Chondrocyte (in vitro differentiated cells): ENCODE data around the gene SLPI. TPM values are rescaled to one million over a fixed set of nuclear protein-coding genes. Genes with fewer than 3 reads are reported as not detected.

Experiments used
- DNase-seq: peaks from one replicate; pipeline ENCODE4 v3.0.0; 2021; ENCODE audit warnings: mixed read lengths, low spot score
- H3K27ac Mint-ChIP-seq: one replicate; pipeline ENCODE4 v1.8.0; 2021; ENCODE audit warnings: mild to moderate bottlenecking, moderate library complexity, mixed read lengths; ENCODE audit not compliant: unreplicated experiment
- H3K27me3 Mint-ChIP-seq: 2 replicates; pipeline ENCODE4 v1.8.0; 2021; ENCODE audit warnings: low read depth, mixed read lengths
- H3K36me3 Mint-ChIP-seq: 2 replicates; pipeline ENCODE4 v1.8.0; 2021; ENCODE audit warnings: low read depth, mixed read lengths
- H3K4me1 Mint-ChIP-seq: 2 replicates; pipeline ENCODE4 v1.8.0; 2021; ENCODE audit warnings: low read depth, mild to moderate bottlenecking, mixed read lengths
- H3K4me3 Mint-ChIP-seq: one replicate; pipeline ENCODE4 v1.8.0; 2021; ENCODE audit warnings: mild to moderate bottlenecking, moderate library complexity, mixed read lengths; ENCODE audit not compliant: unreplicated experiment
- H3K9me3 Mint-ChIP-seq: 2 replicates; pipeline ENCODE4 v1.8.0; 2021; ENCODE audit warnings: low read depth, mixed read lengths
- total RNA-seq: library from RNA; stranded (reverse); gene quantifications from 3 replicates; pipeline ENCODE4 v1.2.1, GENCODE V29; 2021
- TF ChIP-seq, protein P1 (sequence below): fragments of 200-600 bp; sonication (generic); IDR thresholded peaks from 2 replicates; pipeline ENCODE4 v1.5.0; 2021; ENCODE audit warnings: antibody characterized with exemption, mild to moderate bottlenecking, moderate library complexity

SLPI gene
- total RNA-seq, 1 donor from 2014 or later = 0.40 TPM

GRCh38 chr20:45218636-45219035 lies 35.7 kb downstream of the SLPI start:
- Mint-ChIP-seq H3K4me1 (no peaks in the 10 kb centered on the region), H3K9me3 (peaks cover 2% of the 10 kb centered on the region), H3K27ac (no peak overlapping the region), H3K27me3 (peaks cover 13% of the 10 kb centered on the region), H3K36me3 (no peaks in the 10 kb centered on the region), H3K4me3 (no peak overlapping the region)
- no peak for DNase-seq
- TF ChIP-seq, protein P1, sequence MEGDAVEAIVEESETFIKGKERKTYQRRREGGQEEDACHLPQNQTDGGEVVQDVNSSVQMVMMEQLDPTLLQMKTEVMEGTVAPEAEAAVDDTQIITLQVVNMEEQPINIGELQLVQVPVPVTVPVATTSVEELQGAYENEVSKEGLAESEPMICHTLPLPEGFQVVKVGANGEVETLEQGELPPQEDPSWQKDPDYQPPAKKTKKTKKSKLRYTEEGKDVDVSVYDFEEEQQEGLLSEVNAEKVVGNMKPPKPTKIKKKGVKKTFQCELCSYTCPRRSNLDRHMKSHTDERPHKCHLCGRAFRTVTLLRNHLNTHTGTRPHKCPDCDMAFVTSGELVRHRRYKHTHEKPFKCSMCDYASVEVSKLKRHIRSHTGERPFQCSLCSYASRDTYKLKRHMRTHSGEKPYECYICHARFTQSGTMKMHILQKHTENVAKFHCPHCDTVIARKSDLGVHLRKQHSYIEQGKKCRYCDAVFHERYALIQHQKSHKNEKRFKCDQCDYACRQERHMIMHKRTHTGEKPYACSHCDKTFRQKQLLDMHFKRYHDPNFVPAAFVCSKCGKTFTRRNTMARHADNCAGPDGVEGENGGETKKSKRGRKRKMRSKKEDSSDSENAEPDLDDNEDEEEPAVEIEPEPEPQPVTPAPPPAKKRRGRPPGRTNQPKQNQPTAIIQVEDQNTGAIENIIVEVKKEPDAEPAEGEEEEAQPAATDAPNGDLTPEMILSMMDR = no peak

GRCh38 chr20:45218124-45218523 lies 36.2 kb downstream of the SLPI start:
- TF ChIP-seq, protein P1 = no peak
- no peak overlapping the region for H3K27ac Mint-ChIP-seq
- DNase-seq = no peak
- peaks cover 2% of the 10 kb centered on the region for H3K9me3 Mint-ChIP-seq
- no peak overlapping the region for H3K4me3 Mint-ChIP-seq
- H3K4me1 Mint-ChIP-seq = no peaks in the 10 kb centered on the region
- H3K27me3 Mint-ChIP-seq = peaks cover 13% of the 10 kb centered on the region
- H3K36me3 Mint-ChIP-seq = no peaks in the 10 kb centered on the region

DNA sequence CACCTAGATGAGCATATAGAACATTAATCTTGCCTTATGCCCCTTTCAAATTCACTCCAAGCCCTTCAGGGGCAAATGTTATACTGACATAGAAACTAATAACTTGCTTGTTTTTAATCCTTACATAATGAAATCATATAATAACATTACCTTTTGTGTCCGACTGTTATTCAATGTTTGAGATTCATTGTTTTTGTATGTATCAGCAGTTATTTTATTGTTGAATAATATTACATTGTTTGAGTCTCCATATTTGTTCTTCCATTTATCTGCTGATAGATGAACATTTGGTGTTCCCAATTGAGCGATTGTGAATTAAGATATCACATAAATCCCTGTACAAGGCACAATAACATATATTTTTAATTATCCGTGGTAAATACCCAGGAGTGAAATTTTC lies 41.5 kb downstream of the SLPI start:
- peaks cover 2% of the 10 kb centered on the region for H3K9me3 Mint-ChIP-seq
- TF ChIP-seq, protein P1 = no peak
- no peak for DNase-seq
- no peak overlapping the region for H3K27ac Mint-ChIP-seq
- H3K27me3 Mint-ChIP-seq = peaks cover 13% of the 10 kb centered on the region
- H3K36me3 Mint-ChIP-seq = no peaks in the 10 kb centered on the region
- H3K4me1 Mint-ChIP-seq = no peaks in the 10 kb centered on the region
- no peak overlapping the region for H3K4me3 Mint-ChIP-seq

GRCh38 chr20:45211569-45212474 lies 42.5 kb downstream of the SLPI start:
- Mint-ChIP-seq H3K27ac (no peak overlapping the region), H3K36me3 (no peaks in the 10 kb centered on the region), H3K4me1 (no peaks in the 10 kb centered on the region), H3K27me3 (peaks cover 16% of the 10 kb centered on the region), H3K4me3 (no peak overlapping the region), H3K9me3 (no peaks in the 10 kb centered on the region)
- DNase-seq = no peak
- TF ChIP-seq, protein P1 = no peak

- TF ChIP-seq, protein P1 = no peak
- no peaks in the 10 kb centered on the region for H3K9me3 Mint-ChIP-seq
- H3K36me3 Mint-ChIP-seq = no peaks in the 10 kb centered on the region
- H3K27ac Mint-ChIP-seq = no peak overlapping the region
- no peaks in the 10 kb centered on the region for H3K4me1 Mint-ChIP-seq
- DNase-seq = no peak
- peaks cover 27% of the 10 kb centered on the region for H3K27me3 Mint-ChIP-seq
- H3K4me3 Mint-ChIP-seq = no peak overlapping the region
Observed at GRCh38 chr20:45209924-45210323, 44.4 kb downstream of the SLPI start.
